Pulmonary artery endothelial cell (primary cell): ENCODE data around the gene CCL28. TPM values are rescaled to one million over a fixed set of nuclear protein-coding genes. Genes with fewer than 3 reads are reported as not detected.
A peak's percentile ranks its signal among the peaks of the same experiment; 100 is the strongest.
"Not testable (repeated sequence)": the region's sequence is repeated elsewhere in the genome, so short reads cannot be mapped to it uniquely, and the experiment has no call there.

ENCODE experiments used
- DNase-seq: peaks from one replicate; pipeline ENCODE4 v3.0.0-alpha.2; 2011; ENCODE audit warnings: low read depth, low spot score
- total RNA-seq: library from RNA; depleted of rRNA; stranded (reverse); fragments of >200 nt; gene quantifications from 2 replicates; pipeline ENCODE4 v1.2.3, GENCODE V29; 2014

CCL28 gene
- 0.85 and 1.1 TPM in 2 replicates for total RNA-seq

DNA sequence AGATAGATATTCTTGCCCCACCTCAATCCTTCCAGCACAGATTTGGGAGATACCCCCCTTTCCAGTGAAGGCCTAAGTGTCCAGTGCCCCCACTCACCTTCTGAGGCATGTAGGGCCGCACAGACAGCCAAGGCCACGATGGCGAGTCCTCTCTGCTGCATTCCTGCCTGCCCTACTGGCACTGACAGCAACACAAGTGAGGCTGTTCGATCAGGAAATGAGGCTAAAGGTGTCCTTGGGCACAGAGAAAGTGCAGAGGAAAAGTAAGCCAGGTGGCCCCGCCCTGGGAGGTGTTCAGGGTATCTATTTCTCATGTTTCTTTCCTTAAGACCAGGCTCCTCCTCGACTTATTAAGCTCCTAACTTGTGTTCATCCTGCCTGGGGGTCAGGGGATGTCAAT is at the start of gene CCL28:
TSS of gene CCL28 (minus strand) at position 236 of the 400 bp plus-strand sequence. CDS start at position 161, 75 bp downstream.
- DNase-seq, result no peak

DNA sequence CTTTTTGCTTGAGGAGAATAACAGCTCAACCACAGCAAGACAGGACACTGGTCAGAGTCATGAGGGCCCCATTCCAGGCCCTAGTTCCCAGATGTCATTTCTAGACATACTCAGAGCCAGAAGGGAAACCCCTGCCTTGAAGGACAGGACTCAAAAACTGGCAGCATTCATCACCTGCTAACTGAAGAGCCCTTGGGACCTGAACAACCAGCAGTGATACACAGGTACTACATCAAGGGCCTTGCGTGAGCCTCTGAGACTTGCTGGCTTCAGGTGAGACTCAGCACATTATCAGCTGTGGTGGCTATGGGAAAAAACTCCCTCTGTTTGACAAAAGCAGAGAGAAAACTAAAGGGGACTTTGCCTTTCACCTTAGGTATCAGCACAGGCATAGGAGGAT is 48.9 kb upstream of the CCL28 start:
- no peak for DNase-seq

DNA sequence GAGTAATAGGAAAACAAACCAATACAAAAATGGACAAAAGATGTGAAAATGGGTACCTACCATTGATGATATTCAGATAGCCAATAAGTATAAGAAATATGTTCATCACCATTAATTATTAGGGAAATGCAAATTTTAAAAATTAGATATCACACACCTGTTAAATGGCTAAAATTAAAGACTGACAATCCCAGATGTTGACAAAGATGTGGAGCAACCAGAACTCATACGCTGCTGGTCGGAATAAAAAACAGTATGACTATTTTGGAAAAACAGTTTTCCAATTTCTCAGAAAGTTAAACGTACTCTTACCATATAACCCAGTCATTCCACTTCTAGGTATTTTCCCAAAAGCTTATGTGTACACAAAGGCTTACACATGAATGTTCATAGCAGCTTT is 44.4 kb upstream of the CCL28 start:
- no peak for DNase-seq

- DNase-seq, result not testable (repeated sequence)
Measured at GRCh38 chr5:43441575-43441974, 29.4 kb upstream of the CCL28 start.

- no peak for DNase-seq
Measured at GRCh38 chr5:43437062-43437660, 25.0 kb upstream of the CCL28 start.

- no peak for DNase-seq
Measured at GRCh38 chr5:43433382-43433781, 21.2 kb upstream of the CCL28 start.

GRCh38 chr5:43432486-43433375 is 20.5 kb upstream of the CCL28 start:
- DNase-seq, result no peak

GRCh38 chr5:43429706-43430105 is 17.5 kb upstream of the CCL28 start:
- no peak for DNase-seq

- DNase-seq, result no peak
Measured at GRCh38 chr5:43429016-43429415, 16.8 kb upstream of the CCL28 start.

- DNase-seq, result no peak
Measured at GRCh38 chr5:43427306-43427705, 15.1 kb upstream of the CCL28 start.

- no peak for DNase-seq
Measured at GRCh38 chr5:43425983-43426382, 13.8 kb upstream of the CCL28 start.

- not testable (repeated sequence) for DNase-seq
Measured at GRCh38 chr5:43423086-43423485, 10.9 kb upstream of the CCL28 start.

GRCh38 chr5:43422143-43422542 is 10.0 kb upstream of the CCL28 start:
- DNase-seq, result peak; percentile 39

GRCh38 chr5:43421450-43422133 is 9.4 kb upstream of the CCL28 start:
- DNase-seq, result no peak

DNA sequence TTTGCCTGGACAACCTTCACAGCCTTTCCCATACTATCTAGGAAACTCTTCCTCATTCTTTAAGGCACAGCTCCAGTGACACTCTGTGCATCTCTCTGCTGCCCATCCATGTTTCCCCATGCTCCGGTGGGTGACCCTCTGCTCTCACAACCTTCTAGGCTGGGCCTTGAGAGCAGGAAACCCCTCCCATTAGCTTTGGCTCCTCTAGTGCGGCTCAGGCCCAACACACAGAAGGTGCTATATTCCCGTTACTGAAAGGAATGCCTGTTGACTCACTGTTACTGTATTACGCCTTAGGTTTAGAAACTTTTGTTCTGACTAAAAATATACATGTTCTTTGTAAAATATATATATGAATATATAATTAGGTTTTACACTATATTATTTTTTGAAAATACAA is 8.1 kb upstream of the CCL28 start:
- no peak for DNase-seq

GRCh38 chr5:43418561-43418960 is 6.4 kb upstream of the CCL28 start:
- no peak for DNase-seq

GRCh38 chr5:43416803-43417394 is 4.7 kb upstream of the CCL28 start:
- no peak for DNase-seq

DNA sequence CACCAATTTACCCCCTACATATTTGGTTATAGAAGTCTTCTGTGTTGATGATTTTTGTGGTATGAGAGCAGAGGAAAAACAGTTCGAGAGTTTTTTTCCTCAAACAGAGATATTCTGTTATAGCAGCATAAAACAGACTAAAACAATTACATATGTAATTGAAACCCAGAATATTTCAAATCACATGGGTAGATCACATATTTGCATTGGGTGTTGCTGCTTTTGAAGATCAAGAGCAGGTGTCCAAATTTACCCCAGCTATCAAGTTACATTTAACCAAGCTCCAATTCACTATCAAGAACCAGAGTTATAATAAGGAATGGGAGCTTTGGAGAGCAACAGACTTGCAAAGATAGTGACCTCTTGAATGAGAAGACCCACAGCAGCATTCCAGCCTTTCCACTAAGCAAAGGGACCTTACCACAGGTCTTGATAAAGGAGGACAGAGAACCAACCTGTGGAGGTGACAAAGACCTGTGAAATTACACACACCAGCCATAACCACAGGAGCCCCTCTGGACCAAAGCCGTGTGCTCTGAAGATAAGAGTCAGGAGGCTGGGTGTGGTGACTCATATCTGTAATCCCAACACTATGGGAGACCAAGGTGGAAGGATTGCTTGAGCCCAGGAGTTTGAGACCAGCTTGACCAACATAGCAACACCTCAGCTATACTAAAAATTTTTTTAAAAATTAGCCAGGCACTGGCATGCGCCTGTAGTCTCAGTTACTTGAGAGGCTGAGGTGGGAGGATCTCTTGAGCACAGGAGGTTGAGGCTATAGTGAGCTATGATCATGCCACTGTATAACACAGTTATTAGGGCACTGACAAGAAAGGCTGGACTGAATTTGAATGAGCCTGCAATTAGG is 4.0 kb upstream of the CCL28 start:
- no peak for DNase-seq

- no peak for DNase-seq
Measured at GRCh38 chr5:43413966-43414365, 1.8 kb upstream of the CCL28 start.

DNA sequence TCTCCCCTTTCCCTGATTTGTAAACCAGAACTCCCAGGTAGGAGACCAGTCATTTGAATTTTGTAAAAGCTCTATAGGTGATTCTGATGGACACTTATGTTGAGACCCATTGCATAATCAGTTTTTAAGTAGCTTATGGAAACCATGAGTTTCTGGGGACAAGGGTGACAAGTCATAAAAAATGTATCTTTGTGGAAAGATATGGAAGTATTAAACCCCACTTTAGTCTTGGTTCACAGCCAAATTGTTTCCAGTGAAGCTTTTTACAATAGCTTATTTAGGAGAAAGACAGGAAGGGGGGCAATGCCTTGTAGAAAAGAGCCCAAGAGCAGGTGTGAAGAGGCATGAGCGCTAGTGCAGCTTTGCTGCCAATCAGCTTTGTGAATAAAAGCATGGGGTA is 453 bp upstream of the CCL28 start:
- DNase-seq, result no peak

DNA sequence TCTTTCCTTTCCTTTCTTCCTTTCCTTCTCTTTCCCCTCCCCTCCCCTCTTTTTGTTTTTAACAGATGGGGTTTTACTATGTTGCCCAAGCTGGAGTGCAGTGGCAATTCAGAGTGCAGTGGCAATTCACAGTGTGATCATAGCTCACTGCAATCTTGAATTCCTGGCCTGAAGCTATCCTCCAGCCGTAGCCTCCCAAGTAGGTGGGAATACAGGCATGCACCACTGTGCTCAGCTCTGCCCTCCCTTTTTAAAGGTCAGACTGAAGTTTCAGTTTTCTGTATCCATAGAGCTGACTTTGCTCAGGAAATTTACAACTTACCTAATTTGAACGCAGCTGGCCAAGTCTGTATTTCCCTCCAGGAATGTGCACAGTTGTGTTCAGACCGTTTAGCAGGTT is 696 bp downstream of the CCL28 start:
- DNase-seq, result no peak
